GM12892 (cell line): ENCODE data around the gene UPB1.

ENCODE experiments used
- POLR2A ChIP-seq: IDR thresholded peaks from 2 replicates; pipeline ENCODE4 v1.6.1; 2011; ENCODE audit warnings: low read depth, low read length, control low read depth
- POLR2AphosphoS5 ChIP-seq: IDR thresholded peaks from 2 replicates; pipeline ENCODE4 v1.6.1; 2011; ENCODE audit warnings: low read depth, low read length, control low read depth
- TAF1 ChIP-seq: IDR thresholded peaks from 2 replicates; pipeline ENCODE4 v1.6.1; 2011; ENCODE audit warnings: low read depth, mild to moderate bottlenecking, control low read depth, low read length, borderline replicate concordance

DNA sequence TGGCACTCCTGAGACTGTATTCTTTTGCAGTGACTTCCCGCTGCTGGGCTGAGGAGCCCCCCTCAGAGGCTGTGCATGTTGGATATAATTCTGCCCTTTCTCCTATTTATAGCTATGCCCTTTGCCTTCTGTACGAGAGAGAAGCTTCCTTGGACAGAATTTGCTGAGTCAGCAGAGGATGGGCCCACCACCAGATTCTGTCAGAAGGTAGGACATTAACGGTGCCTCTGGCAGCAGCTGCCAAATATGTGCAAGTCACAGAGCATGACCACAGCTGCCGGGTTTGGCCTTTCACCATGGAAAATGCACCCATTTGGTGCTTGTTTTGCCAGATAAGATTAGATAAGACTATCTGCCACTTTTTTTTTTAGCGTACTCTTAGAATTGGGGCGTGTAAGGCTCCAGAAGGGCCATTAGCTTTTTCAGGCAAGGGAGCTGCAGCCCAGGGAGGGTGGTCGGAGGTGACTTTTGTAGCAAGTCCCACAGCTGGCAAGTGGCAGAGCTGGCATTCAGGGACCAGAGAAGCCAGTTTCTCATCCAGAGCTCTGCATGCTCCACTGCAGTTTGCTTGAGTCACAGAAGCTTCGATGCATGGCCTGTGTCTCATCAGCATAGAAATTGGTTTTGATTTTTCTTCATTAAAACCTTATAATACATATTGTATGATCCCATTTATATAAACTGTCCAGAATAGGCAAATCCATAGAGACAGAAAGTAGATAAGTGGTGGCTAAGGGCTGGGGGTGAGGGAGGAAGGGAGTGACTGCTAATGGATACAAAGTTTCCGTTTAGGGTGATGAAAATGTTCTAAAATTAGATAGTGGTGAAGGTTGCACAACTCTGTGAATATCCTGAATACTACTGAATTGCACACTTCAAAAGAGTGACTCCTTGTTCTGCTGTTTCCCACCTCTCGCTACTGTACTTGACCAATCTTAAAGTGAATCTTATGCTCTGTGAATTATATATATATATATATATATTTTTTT, 15.8 kb downstream of the UPB1 start:
- TF ChIP-seq POLR2A (no peak), POLR2AphosphoS5 (no peak), TAF1 (no peak)
